GM18873 (cell line): Measurements from ENCODE around the gene CKM.
"Not testable (repeated sequence)": the region's sequence is repeated elsewhere in the genome, so short reads cannot be mapped to it uniquely, and the experiment has no call there.

Experiments
- ATAC-seq: cut with Tn5 transposase; IDR thresholded peaks from one replicate; pipeline ENCODE4 v1.9.1; 2021; ENCODE audit warnings: mild to moderate bottlenecking, moderate library complexity, moderate number of reproducible peaks; ENCODE audit not compliant: unreplicated experiment, low FRiP score

Gene CKM

GRCh38 chr19:45349430-45349941 lies 26.8 kb upstream of the CKM start:
- ATAC-seq, result no peak

GRCh38 chr19:45349126-45349415 lies 26.4 kb upstream of the CKM start:
- ATAC-seq, result no peak

- ATAC-seq, result no peak
Observed at GRCh38 chr19:45348367-45349125, 25.9 kb upstream of the CKM start.

GRCh38 chr19:45347570-45348366 lies 25.1 kb upstream of the CKM start:
- no peak for ATAC-seq

- no peak for ATAC-seq
Observed at GRCh38 chr19:45346449-45346848, 23.8 kb upstream of the CKM start.

GRCh38 chr19:45345506-45345860 lies 22.8 kb upstream of the CKM start:
- ATAC-seq, result no peak

- no peak for ATAC-seq
Observed at GRCh38 chr19:45344621-45345505, 22.2 kb upstream of the CKM start.

GRCh38 chr19:45342911-45343310 lies 20.2 kb upstream of the CKM start:
- ATAC-seq, result no peak

- ATAC-seq, result no peak
Observed at GRCh38 chr19:45340899-45341453, 18.3 kb upstream of the CKM start.

- ATAC-seq, result no peak
Observed at GRCh38 chr19:45340232-45340898, 17.7 kb upstream of the CKM start, which contains the start of gene KLC3. TSS of gene KLC3 (plus strand) at chr19:45340750. CDS start at chr19:45345542, 4,792 bp downstream.

GRCh38 chr19:45339629-45340028 lies 17.0 kb upstream of the CKM start:
- ATAC-seq, result no peak

GRCh38 chr19:45336696-45337251 lies 14.1 kb upstream of the CKM start:
- no peak for ATAC-seq

GRCh38 chr19:45334881-45335280 lies 12.2 kb upstream of the CKM start:
- ATAC-seq, result not testable (repeated sequence)

- no peak for ATAC-seq
Observed at GRCh38 chr19:45333609-45334303, 11.1 kb upstream of the CKM start.

GRCh38 chr19:45331411-45331810 lies 8.7 kb upstream of the CKM start:
- no peak for ATAC-seq

GRCh38 chr19:45327404-45328143 lies 4.9 kb upstream of the CKM start:
- no peak for ATAC-seq

- no peak for ATAC-seq
Observed at GRCh38 chr19:45324349-45324907, 1.8 kb upstream of the CKM start.

GRCh38 chr19:45323671-45324081 lies 1.0 kb upstream of the CKM start:
- no peak for ATAC-seq
